ENCODE measurements around the gene KRAS. TPM values are rescaled to one million over a fixed set of nuclear protein-coding genes. Genes with fewer than 3 reads are reported as not detected.

The KRAS gene
- total and polyA plus RNA-seq, 2 of the 4 experiments (the other 2 are of a cell fraction): 9.3 to 10.7 TPM

- H3K14ac ChIP-seq (replicated peaks; ENCODE audit: low read depth, low read length): no peak overlapping the region
- CTCF ChIA-PET: interaction anchor here (1.3 kb wide), 1 partner anchor 110 kb away, joined by 3 read pairs; no protein-coding TSS in a partner anchor
- no peak overlapping the region for H2AFZ ChIP-seq (replicated peaks; ENCODE audit: low read length, poor library complexity)
- H3K9me1 ChIP-seq (ENCODE audit: insufficient read depth, low read length): no peaks in the 10 kb centered on the region
- in situ Hi-C loops (cut with MboI; ENCODE audit: low sequenced_read_pairs) (no loop called here), intact Hi-C loops (cut with micrococcal nuclease) (no loop called here), dilution Hi-C loops (cut with HindIII; ENCODE audit: low sequenced_read_pairs, unreplicated experiment) (no loop called here)
- H2BK120ac ChIP-seq (ENCODE audit: low read depth, low read length): no peak overlapping the region
- WGBS, 2 experiments (ENCODE audit: extremely low coverage in 2 of 2, insufficient read length in 1 of 2): no CpG with 5 or more reads among the region's 5 CpGs
- no peak overlapping the region for H2AK9ac ChIP-seq (replicated peaks; ENCODE audit: low read depth, low read length, poor library complexity)
- H3K27me3 ChIP-seq (ENCODE audit: control insufficient read depth, insufficient read depth, low read length): no peaks in the 10 kb centered on the region
- no peak overlapping the region for H3K56ac ChIP-seq (ENCODE audit: extremely low read depth, insufficient read depth, low read length)
- TF ChIP-seq USF2 (IDR thresholded peaks at IDR 0.05; ENCODE audit: low read depth, low read length) (no peak), MAFK (IDR thresholded peaks at IDR 0.05; ENCODE audit: low read depth, low read length) (no peak), CTCF (conservative IDR thresholded peaks at IDR 0.05; ENCODE audit: low read depth, low read length) (no peak), SMC3 (IDR thresholded peaks at IDR 0.05; ENCODE audit: low read depth, low read length) (no peak), RAD21 (IDR thresholded peaks at IDR 0.05; ENCODE audit: low read length) (no peak), MXI1 (IDR thresholded peaks at IDR 0.05; ENCODE audit: borderline replicate concordance, low read depth, low read length) (no peak), RCOR1 (IDR thresholded peaks at IDR 0.05; ENCODE audit: insufficient replicate concordance, low read length) (no peak), ELK1 (IDR thresholded peaks at IDR 0.05; ENCODE audit: borderline replicate concordance, low read depth, low read length) (no peak), MAZ (IDR thresholded peaks at IDR 0.05; ENCODE audit: borderline replicate concordance, low read depth, low read length) (no peak), FOS (IDR thresholded peaks at IDR 0.05; ENCODE audit: low read depth, low read length) (no peak), POLR2A (IDR thresholded peaks at IDR 0.05; ENCODE audit: low read depth, low read length) (no peak), CEBPB (IDR thresholded peaks at IDR 0.05; ENCODE audit: low read depth, low read length) (no peak)
- no peak overlapping the region for H2AK5ac ChIP-seq (ENCODE audit: low read depth, low read length)
- no peak for ATAC-seq (ENCODE audit: low read depth)
- 0 out of 2 replicates have a peak, but pooled peaks cover 2% of the 10 kb centered on the region for H3K4me1 ChIP-seq (ENCODE audit: control insufficient read depth, insufficient read depth, low read length)
- no peak overlapping the region for H3K23ac ChIP-seq (ENCODE audit: low read depth, low read length)
- no peak overlapping the region for H4K91ac ChIP-seq (ENCODE audit: insufficient read depth, low read depth, low read length)
- H3K4ac ChIP-seq (ENCODE audit: low read depth, low read length): no peak overlapping the region
- H4K5ac ChIP-seq (ENCODE audit: low read depth, low read length): no peak overlapping the region
- POLR2A ChIA-PET (ENCODE audit: unreplicated experiment): no interaction called here
- H4K20me1 ChIP-seq (ENCODE audit: insufficient read depth, low read length): no peaks in the 10 kb centered on the region
- H2BK15ac ChIP-seq (ENCODE audit: low read depth, low read length): no peak overlapping the region
- no peak overlapping the region for H2BK20ac ChIP-seq (ENCODE audit: low read depth, low read length)
- H3K79me1 ChIP-seq (ENCODE audit: low read depth in 1 of 2, low read length in 2 of 2): no peaks in the 10 kb centered on the region
- H3K9me3 ChIP-seq (ENCODE audit: control insufficient read depth, insufficient read depth, low read length): no peaks in the 10 kb centered on the region
- no TSS peak for BruUV-seq (replicated peaks)
- H3K36me3 ChIP-seq (ENCODE audit: control insufficient read depth, insufficient read depth, low read length): no peaks in the 10 kb centered on the region
- H3K4me2 ChIP-seq (ENCODE audit: low read depth, low read length): no peak overlapping the region
- no peak overlapping the region for H4K8ac ChIP-seq (ENCODE audit: low read depth in 2 of 2, low read length in 2 of 2)
- H3K18ac ChIP-seq (ENCODE audit: low read depth, low read length): no peak overlapping the region
- no peak for DNase-seq
- H3K9ac ChIP-seq (ENCODE audit: low read depth, low read length): no peak overlapping the region
- no peak overlapping the region for H2BK5ac ChIP-seq (ENCODE audit: low read depth, low read length, poor library complexity, severe bottlenecking)
- no peak overlapping the region for H3K4me3 ChIP-seq (ENCODE audit: insufficient read depth, low read depth, low read length)
- no peak overlapping the region for H3K27ac ChIP-seq (ENCODE audit: insufficient read depth, low read length)
Measured at GRCh38 chr12:25256005-25256404, 5.3 kb upstream of the KRAS start.
